ENCODE measurements around the gene HDDC2. TPM values are rescaled to one million over a fixed set of nuclear protein-coding genes. Genes with fewer than 3 reads are reported as not detected.

Gene HDDC2
- total RNA-seq, 4 donors from 2014 or later = 40.1 to 65.6 (median 42.8) TPM

GRCh38 chr6:125246566-125246965 is 55.2 kb downstream of the HDDC2 start:
- no peak for TF ChIP-seq CTCF (IDR thresholded peaks at IDR 0.05)
- no peak for TF ChIP-seq POLR2A (IDR thresholded peaks at IDR 0.05)
- DNase-seq (ENCODE audit: low spot score in 2 of 2) = no peak
- intact Hi-C loops (cut with DNase I; ENCODE audit: low total_unique reads) = no loop called here
- H3K4me3 ChIP-seq (ENCODE audit: low read depth, poor library complexity, severe bottlenecking) = no peak overlapping the region

- TF ChIP-seq POLR2A (IDR thresholded peaks at IDR 0.05) (no peak), CTCF (IDR thresholded peaks at IDR 0.05) (no peak)
- DNase-seq (ENCODE audit: low spot score in 2 of 2) = peak in 1 of 2 donors; percentile 18
- intact Hi-C loops (cut with DNase I; ENCODE audit: low total_unique reads) = no loop called here
- 52 to 74% methylated on average over 7 of the region's 7 CpGs for WGBS, 2 donors
- no peak overlapping the region for H3K4me3 ChIP-seq (ENCODE audit: low read depth, poor library complexity, severe bottlenecking)
These were observed 56.1 kb downstream of the HDDC2 start for GRCh38 chr6:125245523-125246264.

- no peak for DNase-seq (ENCODE audit: low spot score in 2 of 2)
- intact Hi-C loops (cut with DNase I; ENCODE audit: low total_unique reads) = no loop called here
- WGBS, 2 donors = 70 to 87% methylated on average over 4 of the region's 4 CpGs
- TF ChIP-seq CTCF (IDR thresholded peaks at IDR 0.05) (no peak), POLR2A (IDR thresholded peaks at IDR 0.05) (no peak)
- no peak overlapping the region for H3K4me3 ChIP-seq (ENCODE audit: low read depth, poor library complexity, severe bottlenecking)
These were observed 56.7 kb downstream of the HDDC2 start for GRCh38 chr6:125245109-125245508.

GRCh38 chr6:125237764-125238163 is 64.0 kb downstream of the HDDC2 start:
- TF ChIP-seq POLR2A (IDR thresholded peaks at IDR 0.05) (no peak), CTCF (IDR thresholded peaks at IDR 0.05) (no peak)
- no peak overlapping the region for H3K4me3 ChIP-seq (ENCODE audit: low read depth, poor library complexity, severe bottlenecking)
- DNase-seq (ENCODE audit: low spot score in 2 of 2) = no peak
- WGBS, 2 donors = 79 to 89% methylated on average over 4 of the region's 4 CpGs
- intact Hi-C loops (cut with DNase I; ENCODE audit: low total_unique reads) = no loop called here

GRCh38 chr6:125236536-125237327 is 65.0 kb downstream of the HDDC2 start:
- intact Hi-C loops (cut with DNase I; ENCODE audit: low total_unique reads) = no loop called here
- TF ChIP-seq POLR2A (IDR thresholded peaks at IDR 0.05) (no peak), CTCF (IDR thresholded peaks at IDR 0.05) (no peak)
- 87% methylated on average over 5 of the region's 5 CpGs for WGBS, 2 donors
- H3K4me3 ChIP-seq (ENCODE audit: low read depth, poor library complexity, severe bottlenecking) = no peak overlapping the region
- no peak for DNase-seq (ENCODE audit: low spot score in 2 of 2)
